ENCODE measurements around the gene MYH10. TPM values are rescaled to one million over a fixed set of nuclear protein-coding genes. Genes with fewer than 3 reads are reported as not detected.

MYH10 gene
- total RNA-seq, result 100 to 1,000 TPM; 251 to 257 TPM
- polyA plus RNA-seq (2013, experiment 1 of 2), result 154 TPM
- 145 TPM for polyA plus RNA-seq (2013, experiment 2 of 2)
- long read RNA-seq, experiment 1, partial matches to known transcripts, result 96 of 99 reads
- long read RNA-seq, experiment 1, other reads (novel, unspliced or antisense), result 3 of 99 reads
- long read RNA-seq, experiment 2, full-length matches to known transcripts, result 101 of 398 reads
- long read RNA-seq, experiment 2, partial matches to known transcripts, result 194 of 398 reads
- long read RNA-seq, experiment 2, other reads (novel, unspliced or antisense), result 103 of 398 reads
- long read RNA-seq, experiment 3, full-length matches to known transcripts, result 19 of 1,858 reads
- long read RNA-seq, experiment 3, partial matches to known transcripts, result 1,700 of 1,858 reads
- long read RNA-seq, experiment 3, other reads (novel, unspliced or antisense), result 139 of 1,858 reads
- long read RNA-seq, experiment 4, partial matches to known transcripts, result 16 of 25 reads
- long read RNA-seq, experiment 4, other reads (novel, unspliced or antisense), result 9 of 25 reads

- H3K27ac ChIP-seq (ENCODE audit: low read depth, low read length), result peak within 1 kb of the TSS; percentile 95
- peak within 1 kb of the TSS; percentile 85 for H3K9ac ChIP-seq (ENCODE audit: extremely low read depth, low read length, poor library complexity, severe bottlenecking)
- H3K36me3 ChIP-seq (ENCODE audit: control insufficient read depth, insufficient read depth, low read length), result peaks cover 4% of the 10 kb centered on the region
- Mint-ChIP-seq H3K4me1 (peaks cover 23% of the 10 kb centered on the region), H3K9me3 (no peaks in the 10 kb centered on the region), H3K27ac (peak within 1 kb of the TSS; percentile 99), H3K36me3 (ENCODE audit: low read depth) (no peaks in the 10 kb centered on the region), H3K4me3 (peak within 1 kb of the TSS; percentile 99), H3K27me3 (ENCODE audit: insufficient read depth) (no peaks in the 10 kb centered on the region)
- H3K27me3 ChIP-seq (ENCODE audit: control insufficient read depth, insufficient read depth, low read length, poor library complexity, severe bottlenecking), result no peaks in the 10 kb centered on the region
- peaks cover 8% of the 10 kb centered on the region for H3K4me1 ChIP-seq (ENCODE audit: control insufficient read depth, insufficient read depth, low read length)
- no peaks in the 10 kb centered on the region for H3K9me3 ChIP-seq (ENCODE audit: control insufficient read depth, low read length)
- 0% methylated on average over 11 to 33 of the region's 33 CpGs for WGBS, 2 experiments (ENCODE audit: insufficient coverage in 1 of 2, insufficient read length in 1 of 2)
- H3K4me3 ChIP-seq (ENCODE audit: low read length), result peak within 1 kb of the TSS; percentile 93
- TF ChIP-seq CTCF (conservative IDR thresholded peaks at IDR 0.05), result peak; percentile 53
- DNase-seq, result no peak
Observed at GRCh38 chr17:8630227-8630801, at the start of gene MYH10. TSS of gene MYH10 (minus strand) at chr17:8630725. CDS start at chr17:8623246, 7,479 bp downstream.

- H3K9me3 ChIP-seq (ENCODE audit: control insufficient read depth, low read length), result no peaks in the 10 kb centered on the region
- WGBS, 2 experiments (ENCODE audit: insufficient coverage in 1 of 2, insufficient read length in 1 of 2), result 91 to 100% methylated on average over 2 to 3 of the region's 3 CpGs
- Mint-ChIP-seq H3K27ac (no peak overlapping the region), H3K9me3 (peaks cover 4% of the 10 kb centered on the region), H3K36me3 (ENCODE audit: low read depth) (no peaks in the 10 kb centered on the region), H3K27me3 (ENCODE audit: insufficient read depth) (peaks cover 13% of the 10 kb centered on the region), H3K4me1 (peaks cover 20% of the 10 kb centered on the region), H3K4me3 (no peak overlapping the region)
- no peak for TF ChIP-seq CTCF (conservative IDR thresholded peaks at IDR 0.05)
- no peaks in the 10 kb centered on the region for H3K27me3 ChIP-seq (ENCODE audit: control insufficient read depth, insufficient read depth, low read length, poor library complexity, severe bottlenecking)
- H3K4me1 ChIP-seq (ENCODE audit: control insufficient read depth, insufficient read depth, low read length), result peaks cover 4% of the 10 kb centered on the region
- no peaks in the 10 kb centered on the region for H3K36me3 ChIP-seq (ENCODE audit: control insufficient read depth, insufficient read depth, low read length)
- no peak overlapping the region for H3K9ac ChIP-seq (ENCODE audit: extremely low read depth, low read length, poor library complexity, severe bottlenecking)
- H3K4me3 ChIP-seq (ENCODE audit: low read length), result no peak overlapping the region
- H3K27ac ChIP-seq (ENCODE audit: low read depth, low read length), result no peak overlapping the region
- no peak for DNase-seq
Observed at GRCh38 chr17:8679126-8679525, 48.6 kb upstream of the MYH10 start.

GRCh38 chr17:8675306-8675705, 44.8 kb upstream of the MYH10 start:
- DNase-seq, result no peak
- Mint-ChIP-seq H3K27ac (no peak overlapping the region), H3K4me3 (no peak overlapping the region), H3K4me1 (peaks cover 24% of the 10 kb centered on the region), H3K36me3 (ENCODE audit: low read depth) (no peaks in the 10 kb centered on the region), H3K27me3 (ENCODE audit: insufficient read depth) (peaks cover 13% of the 10 kb centered on the region), H3K9me3 (peaks cover 4% of the 10 kb centered on the region)
- 71 to 100% methylated on average over 3 to 8 of the region's 8 CpGs for WGBS, 2 experiments (ENCODE audit: insufficient coverage in 1 of 2, insufficient read length in 1 of 2)
- Histone ChIP-seq H3K4me3 (ENCODE audit: low read length) (no peak overlapping the region), H3K9me3 (ENCODE audit: control insufficient read depth, low read length) (no peaks in the 10 kb centered on the region), H3K4me1 (ENCODE audit: control insufficient read depth, insufficient read depth, low read length) (peaks cover 7% of the 10 kb centered on the region), H3K27ac (ENCODE audit: low read depth, low read length) (no peak overlapping the region), H3K36me3 (ENCODE audit: control insufficient read depth, insufficient read depth, low read length) (no peaks in the 10 kb centered on the region), H3K9ac (ENCODE audit: extremely low read depth, low read length, poor library complexity, severe bottlenecking) (no peak overlapping the region), H3K27me3 (ENCODE audit: control insufficient read depth, insufficient read depth, low read length, poor library complexity, severe bottlenecking) (no peaks in the 10 kb centered on the region)
- no peak for TF ChIP-seq CTCF (conservative IDR thresholded peaks at IDR 0.05)
